Activated CD8-positive, alpha-beta memory T cell treated with anti-CD3 and anti-CD28 coated beads for 1 hour (primary cell): Measurements from ENCODE around the gene LAP3.
"Not testable (repeated sequence)": the region's sequence is repeated elsewhere in the genome, so short reads cannot be mapped to it uniquely, and the experiment has no call there.

Experiments
- DNase-seq, 2 donors: peaks; one replicate each; pipeline ENCODE4 v3.0.0-alpha.2; 2020; ENCODE audit warnings: low read depth in 1 of 2; ENCODE audit errors: extremely low read depth in 1 of 2

LAP3 gene

GRCh38 chr4:17561195-17561909 is 15.6 kb upstream of the LAP3 start:
- DNase-seq: no peak

GRCh38 chr4:17562157-17562556 is 14.8 kb upstream of the LAP3 start:
- no peak for DNase-seq

GRCh38 chr4:17565846-17566245 is 11.2 kb upstream of the LAP3 start:
- DNase-seq: no peak

- no peak for DNase-seq
These were observed 9.7 kb upstream of the LAP3 start for GRCh38 chr4:17567271-17567670.

- no peak for DNase-seq
These were observed 2.8 kb upstream of the LAP3 start for GRCh38 chr4:17574206-17574605.

- not testable (repeated sequence) for DNase-seq
These were observed 1.8 kb upstream of the LAP3 start for GRCh38 chr4:17575177-17575576.

- peak; percentile 4 to 18 for DNase-seq
These were observed 875 bp downstream of the LAP3 start for GRCh38 chr4:17577665-17578481.

- no peak for DNase-seq
These were observed 1.5 kb downstream of the LAP3 start for GRCh38 chr4:17578482-17578891.

- DNase-seq: no peak
These were observed 4.0 kb downstream of the LAP3 start for GRCh38 chr4:17580969-17581368.

GRCh38 chr4:17583276-17583675 is 6.3 kb downstream of the LAP3 start:
- no peak for DNase-seq

GRCh38 chr4:17583941-17584340 is 6.9 kb downstream of the LAP3 start:
- DNase-seq: no peak

GRCh38 chr4:17584521-17585213 is 7.7 kb downstream of the LAP3 start:
- no peak for DNase-seq

- no peak for DNase-seq
These were observed 10.3 kb downstream of the LAP3 start for GRCh38 chr4:17587094-17587822.

- no peak for DNase-seq
These were observed 12.4 kb downstream of the LAP3 start for GRCh38 chr4:17589355-17589754.

- no peak for DNase-seq
These were observed 18.5 kb downstream of the LAP3 start for GRCh38 chr4:17595471-17596005.

- DNase-seq: no peak
These were observed 20.5 kb downstream of the LAP3 start for GRCh38 chr4:17597517-17597916.

GRCh38 chr4:17599826-17600225 is 22.8 kb downstream of the LAP3 start:
- DNase-seq: no peak

GRCh38 chr4:17605236-17605635 is 28.2 kb downstream of the LAP3 start:
- no peak for DNase-seq

- peak in 1 of 2 donors; percentile 1 for DNase-seq
These were observed 36.9 kb downstream of the LAP3 start for GRCh38 chr4:17613761-17614415.
